Panc1 (cell line): Measurements from ENCODE around the gene DPM2.

Experiments
- POLR2AphosphoS5 ChIP-seq: IDR thresholded peaks from 2 replicates; pipeline ENCODE4 v1.6.1; 2012; ENCODE audit warnings: mild to moderate bottlenecking, low read depth, low read length, moderate library complexity
- SIN3A ChIP-seq: IDR thresholded peaks from 2 replicates; pipeline ENCODE4 v1.6.1; 2012; ENCODE audit warnings: low read depth, mild to moderate bottlenecking, low read length, moderate library complexity, borderline replicate concordance; ENCODE audit not compliant: insufficient read depth
- TF ChIP-seq, protein P1 (sequence below): fragments of 450-650 bp; IDR thresholded peaks from 2 replicates; pipeline ENCODE4 v1.5.1; 2017; ENCODE audit warnings: mild to moderate bottlenecking
- TF ChIP-seq, protein P2 (sequence below), 2 experiments: IDR thresholded peaks; 2 replicates each; pipeline ENCODE4 v1.6.1; 2011 to 2012; ENCODE audit warnings: low read depth in 2 of 2, control low read depth in 1 of 2, low read length in 1 of 2, mild to moderate bottlenecking in 1 of 2, moderate library complexity in 1 of 2; ENCODE audit not compliant: insufficient read depth in 1 of 2

DNA sequence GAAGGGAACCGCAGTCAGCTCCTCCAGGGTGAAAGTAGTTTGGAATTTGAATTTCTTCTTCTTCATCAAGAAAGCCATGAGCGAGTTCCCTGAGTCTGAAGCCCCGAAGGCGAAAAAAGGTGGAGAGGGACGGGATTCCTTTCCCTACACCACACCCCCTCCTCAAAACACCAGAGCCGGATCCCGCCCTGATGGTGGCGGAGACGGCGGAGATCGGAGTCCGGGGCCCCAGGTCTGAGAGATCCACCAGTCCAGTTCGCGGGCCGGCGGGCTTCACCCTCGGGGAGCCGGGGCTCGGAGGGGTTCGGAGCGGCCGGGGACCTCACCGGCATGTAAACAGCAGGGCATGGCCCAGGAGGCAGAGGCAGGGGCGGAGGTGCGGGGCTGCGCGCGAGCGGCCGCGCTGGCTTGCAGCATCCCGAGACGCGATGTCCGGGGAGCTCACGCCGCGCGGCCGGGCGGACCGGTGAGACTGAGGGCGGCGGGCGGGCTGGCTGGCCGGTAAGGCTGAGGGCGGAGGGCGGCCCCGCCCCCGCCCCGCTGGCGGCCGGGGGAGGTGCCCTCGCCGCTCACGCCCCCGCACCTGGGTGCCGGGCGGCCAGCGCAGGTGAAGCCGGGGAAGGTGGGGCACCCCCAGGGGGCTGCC lies 42.5 kb upstream of the DPM2 start:
- TF ChIP-seq POLR2AphosphoS5: no peak; the same call in 1 of the 2 replicates
- TF ChIP-seq, protein P1, sequence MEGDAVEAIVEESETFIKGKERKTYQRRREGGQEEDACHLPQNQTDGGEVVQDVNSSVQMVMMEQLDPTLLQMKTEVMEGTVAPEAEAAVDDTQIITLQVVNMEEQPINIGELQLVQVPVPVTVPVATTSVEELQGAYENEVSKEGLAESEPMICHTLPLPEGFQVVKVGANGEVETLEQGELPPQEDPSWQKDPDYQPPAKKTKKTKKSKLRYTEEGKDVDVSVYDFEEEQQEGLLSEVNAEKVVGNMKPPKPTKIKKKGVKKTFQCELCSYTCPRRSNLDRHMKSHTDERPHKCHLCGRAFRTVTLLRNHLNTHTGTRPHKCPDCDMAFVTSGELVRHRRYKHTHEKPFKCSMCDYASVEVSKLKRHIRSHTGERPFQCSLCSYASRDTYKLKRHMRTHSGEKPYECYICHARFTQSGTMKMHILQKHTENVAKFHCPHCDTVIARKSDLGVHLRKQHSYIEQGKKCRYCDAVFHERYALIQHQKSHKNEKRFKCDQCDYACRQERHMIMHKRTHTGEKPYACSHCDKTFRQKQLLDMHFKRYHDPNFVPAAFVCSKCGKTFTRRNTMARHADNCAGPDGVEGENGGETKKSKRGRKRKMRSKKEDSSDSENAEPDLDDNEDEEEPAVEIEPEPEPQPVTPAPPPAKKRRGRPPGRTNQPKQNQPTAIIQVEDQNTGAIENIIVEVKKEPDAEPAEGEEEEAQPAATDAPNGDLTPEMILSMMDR: no peak
- TF ChIP-seq, protein P2, sequence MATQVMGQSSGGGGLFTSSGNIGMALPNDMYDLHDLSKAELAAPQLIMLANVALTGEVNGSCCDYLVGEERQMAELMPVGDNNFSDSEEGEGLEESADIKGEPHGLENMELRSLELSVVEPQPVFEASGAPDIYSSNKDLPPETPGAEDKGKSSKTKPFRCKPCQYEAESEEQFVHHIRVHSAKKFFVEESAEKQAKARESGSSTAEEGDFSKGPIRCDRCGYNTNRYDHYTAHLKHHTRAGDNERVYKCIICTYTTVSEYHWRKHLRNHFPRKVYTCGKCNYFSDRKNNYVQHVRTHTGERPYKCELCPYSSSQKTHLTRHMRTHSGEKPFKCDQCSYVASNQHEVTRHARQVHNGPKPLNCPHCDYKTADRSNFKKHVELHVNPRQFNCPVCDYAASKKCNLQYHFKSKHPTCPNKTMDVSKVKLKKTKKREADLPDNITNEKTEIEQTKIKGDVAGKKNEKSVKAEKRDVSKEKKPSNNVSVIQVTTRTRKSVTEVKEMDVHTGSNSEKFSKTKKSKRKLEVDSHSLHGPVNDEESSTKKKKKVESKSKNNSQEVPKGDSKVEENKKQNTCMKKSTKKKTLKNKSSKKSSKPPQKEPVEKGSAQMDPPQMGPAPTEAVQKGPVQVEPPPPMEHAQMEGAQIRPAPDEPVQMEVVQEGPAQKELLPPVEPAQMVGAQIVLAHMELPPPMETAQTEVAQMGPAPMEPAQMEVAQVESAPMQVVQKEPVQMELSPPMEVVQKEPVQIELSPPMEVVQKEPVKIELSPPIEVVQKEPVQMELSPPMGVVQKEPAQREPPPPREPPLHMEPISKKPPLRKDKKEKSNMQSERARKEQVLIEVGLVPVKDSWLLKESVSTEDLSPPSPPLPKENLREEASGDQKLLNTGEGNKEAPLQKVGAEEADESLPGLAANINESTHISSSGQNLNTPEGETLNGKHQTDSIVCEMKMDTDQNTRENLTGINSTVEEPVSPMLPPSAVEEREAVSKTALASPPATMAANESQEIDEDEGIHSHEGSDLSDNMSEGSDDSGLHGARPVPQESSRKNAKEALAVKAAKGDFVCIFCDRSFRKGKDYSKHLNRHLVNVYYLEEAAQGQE (IDR thresholded peaks at IDR 0.05; ENCODE audit: insufficient read depth in 1 of 2, low read depth in 2 of 2, low read length in 1 of 2): no peak
- TF ChIP-seq SIN3A: 0 out of 2 replicates have a peak, but pooled peaks have one; percentile 28
